Adipose tissue (tissue), 3 donors: ENCODE results near the gene DAB1. TPM values are rescaled to one million over a fixed set of nuclear protein-coding genes. Genes with fewer than 3 reads are reported as not detected.

Experiments
- H3K27ac ChIP-seq: one replicate; pipeline ENCODE4 v1.5.1; 2013; ENCODE audit warnings: low read depth, low read length
- WGBS, 3 donors: extraction: QIAGEN DNeasy Blood & Tissue Kit; methylation state at CpG; one replicate each; pipeline ENCODE4 v1.1.7; 2013; 5-methylcytosine and 5-hydroxymethylcytosine counted together
- polyA plus RNA-seq, 3 donors: library from polyadenylated mRNA; stranded (reverse); fragments of 200-250 nt; gene quantifications; one replicate each; pipeline ENCODE4 v1.2.3, GENCODE V29; 2013
- donor health status: healthy with polysubstance abuse.
- donor health status: Bipolar disorder and iron deficiency.
- donor health status: healthy.

DAB1 gene
- polyA plus RNA-seq, 3 donors = 0.11 to 0.25 (median 0.15) TPM

DNA sequence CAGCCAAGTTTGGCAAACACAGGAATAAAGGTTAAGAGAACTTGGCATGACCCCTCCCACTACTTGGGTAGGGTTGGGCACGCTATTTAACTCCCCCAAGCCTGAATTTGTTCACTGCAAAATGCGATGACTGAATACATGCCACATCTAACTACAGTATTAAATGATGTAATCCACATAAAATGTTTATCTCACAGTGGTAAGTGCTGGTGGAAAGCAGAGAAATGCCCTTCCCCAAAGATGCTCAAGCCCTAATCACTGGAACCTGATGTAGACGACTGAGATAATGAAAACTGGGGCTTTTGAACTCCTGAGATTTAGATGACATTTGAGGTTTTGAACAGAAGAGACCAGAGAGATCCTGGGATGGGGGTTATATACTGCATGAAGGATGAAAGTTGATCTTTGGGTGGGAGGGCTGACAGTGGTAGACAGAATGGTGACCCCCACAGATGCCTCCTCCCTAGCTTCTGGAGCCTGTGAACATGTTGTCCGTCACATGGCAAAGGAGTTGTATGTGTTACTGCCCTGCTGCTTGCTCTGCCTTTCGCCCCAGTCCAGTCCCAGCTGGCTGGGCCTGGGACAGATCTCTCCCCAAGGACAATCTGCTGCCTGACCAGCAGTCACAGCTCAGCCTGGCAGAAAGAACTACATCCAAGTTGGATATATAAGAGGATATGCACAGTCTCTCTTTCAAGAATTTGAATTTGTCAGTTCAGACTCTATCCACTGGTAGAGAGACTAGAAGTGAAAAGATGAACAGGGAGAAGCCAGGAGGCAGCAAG, 120.9 kb downstream of the DAB1 start:
- WGBS, 3 donors = 73 to 80% (median 80%) methylated on average over 5 of the region's 5 CpGs
- no peak overlapping the region for H3K27ac ChIP-seq

DNA sequence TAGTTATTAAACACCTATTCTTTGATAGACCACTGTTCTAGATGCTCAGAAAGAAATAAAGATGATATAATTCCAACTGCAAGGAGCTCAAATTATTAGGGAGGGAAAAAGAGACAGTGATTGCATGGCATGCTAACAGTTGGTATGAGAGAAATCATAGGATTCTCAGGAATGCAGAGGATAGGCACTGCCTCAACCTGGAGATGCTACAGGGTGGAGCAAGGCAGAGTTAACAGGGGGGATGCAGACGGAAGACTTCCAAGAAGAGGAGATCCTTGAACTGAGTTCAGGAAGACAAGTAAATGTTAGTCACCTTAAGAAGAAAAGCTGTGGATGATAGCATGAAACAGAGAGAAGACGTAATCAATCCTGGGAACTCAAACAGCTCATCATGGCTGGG, 123.7 kb downstream of the DAB1 start:
- no peak overlapping the region for H3K27ac ChIP-seq
- WGBS, 3 donors = 79 to 94% (median 87%) methylated on average over 2 of the region's 2 CpGs

- no peak overlapping the region for H3K27ac ChIP-seq
- WGBS, 3 donors = 33 to 64% (median 63%) methylated on average over 4 of the region's 4 CpGs
Measured at GRCh38 chr1:57296726-57297250, 127.1 kb downstream of the DAB1 start.

DNA sequence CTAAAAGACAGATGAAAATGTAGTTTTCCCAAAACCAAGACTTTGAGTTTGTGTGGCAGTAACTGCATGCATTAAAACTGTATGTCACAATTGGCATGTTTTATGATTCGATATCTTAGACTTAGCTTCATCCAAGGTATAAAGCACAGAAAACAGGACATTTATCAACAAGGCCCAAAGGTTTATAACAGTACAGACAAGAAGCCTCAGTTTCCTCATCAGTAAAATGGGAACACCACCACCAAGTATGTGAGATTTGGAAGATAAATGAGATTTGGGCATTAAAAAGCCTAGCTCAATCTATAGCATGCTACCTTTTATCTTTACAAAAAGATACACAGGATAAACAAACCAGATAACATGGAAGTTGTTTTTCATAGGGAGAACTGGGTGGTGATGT, 128.5 kb downstream of the DAB1 start:
- WGBS, 3 donors = 90 to 97% (median 94%) methylated on average over 1 of the region's 1 CpG
- no peak overlapping the region for H3K27ac ChIP-seq

- H3K27ac ChIP-seq = no peak overlapping the region
Measured at GRCh38 chr1:57294177-57294576, 129.7 kb downstream of the DAB1 start.

- WGBS, 3 donors = 65 to 83% (median 79%) methylated on average over 3 of the region's 3 CpGs
- no peak overlapping the region for H3K27ac ChIP-seq
Measured at GRCh38 chr1:57293214-57293613, 130.6 kb downstream of the DAB1 start.

DNA sequence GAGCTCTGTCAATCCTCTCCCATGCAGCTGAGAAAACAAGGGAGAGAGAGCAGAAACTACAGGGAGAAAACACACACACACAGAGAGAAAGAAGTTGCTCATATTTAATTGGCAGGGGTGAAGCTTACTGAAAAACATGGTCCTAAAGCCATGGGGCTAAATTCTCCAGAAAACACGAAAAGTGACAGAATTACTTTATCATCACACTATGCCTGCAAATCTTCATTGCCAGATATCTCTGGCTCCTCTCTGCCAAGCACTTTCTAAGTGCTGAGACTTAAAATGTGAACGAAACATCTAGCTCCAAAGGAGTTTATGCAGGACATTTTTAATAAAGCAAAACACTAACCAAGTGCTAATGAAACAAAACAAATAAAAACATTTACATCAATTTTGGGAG, 134.1 kb downstream of the DAB1 start:
- WGBS, 3 donors = 60 to 63% (median 63%) methylated on average over 2 of the region's 2 CpGs
- H3K27ac ChIP-seq = no peak overlapping the region

DNA sequence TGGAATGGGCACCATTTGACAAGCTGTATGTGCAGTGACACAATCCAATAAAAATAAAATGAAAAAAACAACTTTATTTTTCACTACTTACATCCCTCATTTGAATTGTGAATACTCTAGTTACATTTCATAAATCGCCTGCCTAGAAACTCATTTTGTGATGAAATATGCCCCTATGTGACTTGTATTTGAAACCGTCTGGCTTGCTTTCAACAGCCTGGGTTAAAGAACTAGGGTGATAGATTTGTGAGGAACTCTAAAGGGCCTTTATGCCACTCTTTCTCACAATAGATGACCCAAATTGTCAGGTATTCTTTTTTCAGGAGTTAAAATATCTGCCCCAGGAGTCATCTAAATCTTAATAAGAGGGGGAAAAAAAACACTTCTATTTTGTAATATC, 137.9 kb downstream of the DAB1 start:
- WGBS, 3 donors = 75 to 80% (median 77%) methylated on average over 2 of the region's 2 CpGs
- no peak overlapping the region for H3K27ac ChIP-seq

DNA sequence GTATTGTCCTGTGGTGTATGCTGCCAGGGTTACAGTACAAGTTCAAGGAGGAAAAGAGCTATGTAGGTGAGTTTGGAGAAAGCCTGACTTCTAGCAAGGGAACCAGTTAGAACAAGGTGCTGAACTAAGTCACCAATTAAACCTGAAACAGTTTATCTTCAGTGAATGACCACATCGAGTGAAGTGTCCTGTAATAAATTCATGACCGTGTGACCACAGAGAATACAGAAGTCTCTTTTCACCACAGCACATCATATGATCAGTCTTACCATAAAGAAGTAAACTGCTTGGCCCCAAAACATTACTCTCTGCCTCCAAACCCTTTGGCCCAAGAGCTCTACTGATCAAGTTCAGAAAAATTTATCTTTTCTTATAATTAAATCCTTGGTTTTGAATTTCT, 141.4 kb downstream of the DAB1 start:
- H3K27ac ChIP-seq = no peak overlapping the region
- WGBS, 3 donors = 46 to 74% (median 58%) methylated on average over 2 of the region's 2 CpGs

DNA sequence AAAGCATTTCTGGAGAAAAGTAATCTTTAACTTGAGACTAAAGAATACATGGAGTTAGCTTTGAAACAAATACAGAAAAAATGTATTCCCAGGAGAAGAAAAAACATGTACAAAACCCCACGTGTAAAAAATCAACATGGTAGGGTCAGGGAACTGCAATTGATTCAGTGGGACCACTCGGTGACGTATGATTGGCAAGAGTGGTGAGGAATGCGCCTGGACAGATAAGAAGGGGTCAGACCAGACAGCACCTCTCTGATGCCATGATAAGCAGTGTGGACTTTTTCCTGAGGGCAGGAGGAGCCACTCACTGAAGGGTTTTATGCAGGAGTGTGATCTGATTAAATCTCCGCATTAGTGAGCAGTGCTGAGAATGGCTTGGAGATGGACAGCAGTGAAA, 142.5 kb downstream of the DAB1 start:
- 53 to 79% (median 75%) methylated on average over 5 of the region's 5 CpGs for WGBS, 3 donors
- H3K27ac ChIP-seq = no peak overlapping the region

DNA sequence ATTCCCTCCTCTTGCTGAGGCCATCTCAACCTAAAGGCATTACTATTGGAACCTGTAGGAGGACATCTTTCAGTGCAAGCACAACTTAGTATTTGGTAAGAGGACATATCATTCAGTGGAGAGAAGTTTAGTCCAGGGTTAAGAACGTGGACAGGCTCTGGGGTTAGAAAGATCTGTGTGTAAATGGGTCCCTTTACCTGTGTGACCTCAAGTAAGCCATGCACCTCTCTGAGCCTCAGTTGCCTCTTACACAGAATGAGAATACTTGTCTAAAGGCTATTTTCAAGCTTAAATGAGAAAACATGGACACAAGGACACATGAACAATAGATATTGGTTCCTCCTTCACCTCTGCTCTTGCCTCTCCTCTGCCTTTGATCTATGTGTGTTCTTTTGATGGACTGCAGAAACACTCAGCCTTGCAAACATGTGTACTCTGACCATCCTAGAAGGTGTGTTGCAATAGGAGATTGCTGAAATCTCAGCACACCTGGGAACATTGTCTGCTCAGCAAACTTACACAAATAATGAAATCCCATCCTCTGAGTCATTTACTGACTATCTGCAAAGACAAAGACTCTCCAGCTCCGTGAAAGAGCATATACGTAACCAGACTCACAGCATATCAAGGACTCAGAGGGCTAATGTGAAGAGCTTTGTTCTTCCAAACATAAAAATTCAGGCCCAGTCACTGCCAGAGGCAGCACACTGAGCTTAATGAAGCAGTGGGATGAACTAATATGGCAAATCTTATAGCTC, 143.8 kb downstream of the DAB1 start:
- no peak overlapping the region for H3K27ac ChIP-seq
- 58 to 80% (median 77%) methylated on average over 3 of the region's 3 CpGs for WGBS, 3 donors

DNA sequence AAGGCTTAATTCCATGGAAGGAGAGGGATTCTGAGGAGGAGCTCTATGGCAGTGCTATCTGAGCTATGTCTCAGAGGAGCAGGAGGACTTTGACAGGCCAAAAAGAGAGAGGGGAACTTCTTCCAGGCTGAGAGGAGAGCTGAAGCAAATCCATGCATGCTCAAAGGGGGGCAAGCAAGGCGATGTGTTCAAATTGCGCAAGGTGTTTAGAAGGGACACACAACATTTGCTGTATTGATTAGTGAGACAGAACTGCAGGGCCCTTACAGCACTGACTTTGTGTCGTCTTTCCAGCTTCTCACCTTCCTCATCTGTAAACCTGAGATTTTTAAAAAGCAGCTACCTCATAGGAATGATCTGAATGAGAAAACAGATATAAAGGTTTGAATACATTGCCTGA, 145.3 kb downstream of the DAB1 start:
- 56 to 94% (median 90%) methylated on average over 3 of the region's 3 CpGs for WGBS, 3 donors
- no peak overlapping the region for H3K27ac ChIP-seq

DNA sequence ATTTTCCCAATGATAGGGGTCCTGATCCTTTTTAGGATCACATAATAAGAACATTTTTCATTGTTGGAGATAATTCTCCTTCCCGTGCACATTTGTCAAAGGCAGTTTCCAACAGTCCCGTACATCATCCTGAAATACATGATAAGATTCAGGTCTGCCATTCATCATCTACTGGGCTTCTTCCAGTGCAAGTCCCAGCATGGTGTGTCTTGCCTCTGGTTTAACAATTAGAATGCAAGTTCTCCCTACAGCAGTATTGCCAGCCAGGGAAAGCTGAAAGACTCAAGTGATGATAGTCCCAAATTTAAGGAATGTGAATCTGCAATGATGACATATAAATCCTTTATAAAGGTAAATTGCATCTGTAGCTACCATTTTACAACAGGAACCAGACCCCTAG, 146.2 kb downstream of the DAB1 start:
- 76 to 82% (median 82%) methylated on average over 2 of the region's 2 CpGs for WGBS, 3 donors
- no peak overlapping the region for H3K27ac ChIP-seq

- 77 to 82% (median 78%) methylated on average over 5 of the region's 5 CpGs for WGBS, 3 donors
- H3K27ac ChIP-seq = no peak overlapping the region
Measured at GRCh38 chr1:57276918-57277317, 146.9 kb downstream of the DAB1 start.

DNA sequence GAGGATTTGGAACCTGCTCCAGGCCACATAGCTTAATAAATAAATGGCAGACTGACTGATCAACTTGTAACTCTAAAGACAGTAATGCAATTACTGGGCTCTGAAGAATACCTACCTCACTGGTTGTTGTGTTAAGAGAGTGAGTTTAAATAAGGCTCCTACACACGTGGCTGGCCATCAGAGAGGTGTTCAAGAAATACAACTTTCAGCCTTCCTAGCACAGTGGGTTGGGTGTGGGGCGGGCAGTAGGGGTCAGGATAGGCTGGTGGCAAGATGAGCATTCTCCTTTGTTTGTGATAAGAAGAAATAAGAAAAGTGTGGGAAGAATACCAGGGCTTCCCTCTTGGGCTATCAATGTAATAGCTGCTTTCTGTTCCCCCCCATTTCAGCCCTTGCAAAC, 151.3 kb downstream of the DAB1 start:
- WGBS, 3 donors = 73 to 80% (median 77%) methylated on average over 2 of the region's 2 CpGs
- no peak overlapping the region for H3K27ac ChIP-seq

GRCh38 chr1:57272150-57272549, 151.7 kb downstream of the DAB1 start:
- 81 to 86% (median 86%) methylated on average over 2 of the region's 2 CpGs for WGBS, 3 donors
- H3K27ac ChIP-seq = no peak overlapping the region

- H3K27ac ChIP-seq = no peak overlapping the region
- WGBS, 3 donors = 70 to 83% (median 71%) methylated on average over 8 of the region's 8 CpGs
Measured at GRCh38 chr1:57270927-57271698, 152.7 kb downstream of the DAB1 start.

GRCh38 chr1:57269630-57270225, 154.1 kb downstream of the DAB1 start:
- H3K27ac ChIP-seq = no peak overlapping the region
- WGBS, 3 donors = 46 to 52% (median 51%) methylated on average over 10 of the region's 10 CpGs

DNA sequence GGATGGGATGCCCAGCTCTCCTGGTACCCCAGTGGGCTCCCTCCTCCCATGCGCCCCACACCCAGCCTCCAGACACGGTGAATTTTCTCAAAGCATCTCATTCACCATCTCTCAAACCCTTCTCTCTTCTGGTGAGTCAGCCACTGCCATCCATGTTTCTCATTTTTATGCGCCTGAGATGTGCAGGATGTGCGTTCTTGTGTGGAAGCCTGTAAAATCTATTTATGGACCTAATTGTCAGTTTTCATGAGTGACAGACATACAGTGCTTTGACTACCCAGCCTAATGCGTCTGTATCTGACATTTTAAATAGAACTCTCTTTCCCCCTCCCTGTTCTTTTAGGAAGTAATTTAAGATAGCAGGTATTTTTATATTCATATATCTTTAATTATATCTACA, 158.8 kb downstream of the DAB1 start:
- 70 to 77% (median 73%) methylated on average over 5 of the region's 5 CpGs for WGBS, 3 donors
- no peak overlapping the region for H3K27ac ChIP-seq
